ENCODE data around the gene TMEM151B. TPM values are rescaled to one million over a fixed set of nuclear protein-coding genes. Genes with fewer than 3 reads are reported as not detected.
A peak's percentile ranks its signal among the peaks of the same experiment; 100 is the strongest.

Gene TMEM151B
- total and polyA plus RNA-seq, 2 of the 13 experiments (the other 11 are each of a cell fraction or from before 2014, with no cell fraction given): not detected

- TF ChIP-seq, protein P1, sequence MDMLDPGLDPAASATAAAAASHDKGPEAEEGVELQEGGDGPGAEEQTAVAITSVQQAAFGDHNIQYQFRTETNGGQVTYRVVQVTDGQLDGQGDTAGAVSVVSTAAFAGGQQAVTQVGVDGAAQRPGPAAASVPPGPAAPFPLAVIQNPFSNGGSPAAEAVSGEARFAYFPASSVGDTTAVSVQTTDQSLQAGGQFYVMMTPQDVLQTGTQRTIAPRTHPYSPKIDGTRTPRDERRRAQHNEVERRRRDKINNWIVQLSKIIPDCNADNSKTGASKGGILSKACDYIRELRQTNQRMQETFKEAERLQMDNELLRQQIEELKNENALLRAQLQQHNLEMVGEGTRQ (IDR thresholded peaks at IDR 0.05; ENCODE audit: low read depth, low read length): no peak
- TF ChIP-seq, protein P1 (CRISPR knock-in tag; IDR thresholded peaks at IDR 0.05; ENCODE audit: borderline replicate concordance): no peak
- TF ChIP-seq THAP8 (CRISPR knock-in tag; IDR thresholded peaks at IDR 0.05; ENCODE audit: borderline replicate concordance) (0 out of 2 replicates have a peak, but pooled peaks have one; percentile 4), DRAP1 (CRISPR knock-in tag; IDR thresholded peaks at IDR 0.05) (peak; percentile 84), KMT2B (CRISPR knock-in tag; IDR thresholded peaks at IDR 0.05) (peak; percentile 33; the same call in 1 of the 2 replicates), RAD21 (CRISPR knock-in tag; IDR thresholded peaks at IDR 0.05) (peak; percentile 29; the same call in 1 of the 2 replicates), IRF2 (CRISPR knock-in tag; IDR thresholded peaks at IDR 0.05) (peak; percentile 82), CAMTA2 (CRISPR knock-in tag; IDR thresholded peaks at IDR 0.05; ENCODE audit: borderline replicate concordance) (peak; percentile 87), ZNF558 (CRISPR knock-in tag; IDR thresholded peaks at IDR 0.05; ENCODE audit: borderline replicate concordance) (0 out of 2 replicates have a peak, but pooled peaks have one; percentile 39), NCOR1 (IDR thresholded peaks at IDR 0.05; ENCODE audit: borderline replicate concordance, low read length) (no peak), HNRNPUL1 (IDR thresholded peaks at IDR 0.05; ENCODE audit: low read depth, low read length) (peak; percentile 84; the same call in 1 of the 2 replicates), ZNF142 (CRISPR knock-in tag; IDR thresholded peaks at IDR 0.05) (no peak; the same call in 1 of the 2 replicates), GATAD2A (CRISPR knock-in tag; IDR thresholded peaks at IDR 0.05) (peak; percentile 64; the same call in 1 of the 2 replicates), ZNF567 (CRISPR knock-in tag; IDR thresholded peaks at IDR 0.05; ENCODE audit: borderline replicate concordance) (no peak; the same call in 1 of the 2 replicates), FOSL2 (CRISPR knock-in tag; IDR thresholded peaks at IDR 0.05) (peak; percentile 59; the same call in 1 of the 2 replicates), KLF13 (CRISPR knock-in tag; IDR thresholded peaks at IDR 0.05) (peak; percentile 90; the same call in 1 of the 2 replicates), ZNF431 (CRISPR knock-in tag; IDR thresholded peaks at IDR 0.05; ENCODE audit: borderline replicate concordance, low read depth) (0 out of 2 replicates have a peak, but pooled peaks have one; percentile 29)
- TF ChIP-seq, protein P2, sequence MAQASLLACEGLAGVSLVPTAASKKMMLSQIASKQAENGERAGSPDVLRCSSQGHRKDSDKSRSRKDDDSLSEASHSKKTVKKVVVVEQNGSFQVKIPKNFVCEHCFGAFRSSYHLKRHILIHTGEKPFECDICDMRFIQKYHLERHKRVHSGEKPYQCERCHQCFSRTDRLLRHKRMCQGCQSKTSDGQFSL (CRISPR knock-in tag; IDR thresholded peaks at IDR 0.05): peak; percentile 84; the same call in 1 of the 2 replicates
Observed at GRCh38 chr6:44245912-44246662, 24.2 kb upstream of the TMEM151B start (continued).

All from HepG2 (cell line).